PFSK-1 (cell line): ENCODE results near the gene C6orf62.

Experiments
- FOXP2 ChIP-seq: optimal IDR thresholded peaks from 2 replicates; pipeline ENCODE3; 2011; ENCODE audit warnings: borderline replicate concordance, control low read depth, inconsistent platforms; ENCODE audit not compliant: insufficient read depth; ENCODE audit errors: extremely low read length, extremely low read depth
- POLR2AphosphoS5 ChIP-seq: IDR thresholded peaks from 2 replicates; pipeline ENCODE4 v1.6.1; 2012; ENCODE audit warnings: low read depth, mild to moderate bottlenecking, control low read depth, low read length, moderate library complexity
- SIN3A ChIP-seq: IDR thresholded peaks from 2 replicates; pipeline ENCODE4 v1.6.1; 2012; ENCODE audit warnings: mild to moderate bottlenecking, low read length, moderate library complexity, borderline replicate concordance; ENCODE audit not compliant: insufficient read depth
- TAF1 ChIP-seq: IDR thresholded peaks from 2 replicates; pipeline ENCODE4 v1.6.1; 2012; ENCODE audit warnings: low read length, control low read depth, borderline replicate concordance; ENCODE audit not compliant: insufficient read depth
- TF ChIP-seq, protein P1 (sequence below), 2 experiments: IDR thresholded peaks; 2 replicates each; pipeline versions ENCODE4 v1.6.1 to v1.8.0; 2011 to 2012; ENCODE audit warnings: low read depth in 2 of 2, low read length in 2 of 2, control low read depth in 1 of 2, inconsistent platforms in 1 of 2, mild to moderate bottlenecking in 1 of 2, moderate library complexity in 1 of 2; ENCODE audit not compliant: insufficient read depth in 1 of 2

C6orf62 gene

DNA sequence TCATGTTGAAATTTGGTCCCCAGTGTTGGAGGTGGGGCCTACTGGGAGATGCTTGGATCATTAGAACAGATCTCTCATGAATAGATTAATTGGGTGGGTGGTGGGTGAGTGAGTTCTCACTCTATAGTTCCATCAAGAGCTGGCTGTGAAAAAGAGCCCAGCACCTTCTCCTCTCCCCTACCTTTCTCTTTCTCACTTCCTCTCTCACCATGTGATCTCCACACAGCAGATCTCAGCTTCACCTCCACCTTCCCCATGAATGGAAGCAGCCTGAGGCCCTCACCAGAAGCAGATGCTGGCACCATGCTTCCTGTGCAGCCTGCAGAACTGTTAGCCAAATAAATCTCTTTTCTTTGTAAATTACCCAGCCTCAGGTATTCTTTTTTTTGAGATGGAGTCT is 42.9 kb upstream of the C6orf62 start:
- TF ChIP-seq FOXP2 (no peak), POLR2AphosphoS5 (no peak)
- TF ChIP-seq, protein P1, sequence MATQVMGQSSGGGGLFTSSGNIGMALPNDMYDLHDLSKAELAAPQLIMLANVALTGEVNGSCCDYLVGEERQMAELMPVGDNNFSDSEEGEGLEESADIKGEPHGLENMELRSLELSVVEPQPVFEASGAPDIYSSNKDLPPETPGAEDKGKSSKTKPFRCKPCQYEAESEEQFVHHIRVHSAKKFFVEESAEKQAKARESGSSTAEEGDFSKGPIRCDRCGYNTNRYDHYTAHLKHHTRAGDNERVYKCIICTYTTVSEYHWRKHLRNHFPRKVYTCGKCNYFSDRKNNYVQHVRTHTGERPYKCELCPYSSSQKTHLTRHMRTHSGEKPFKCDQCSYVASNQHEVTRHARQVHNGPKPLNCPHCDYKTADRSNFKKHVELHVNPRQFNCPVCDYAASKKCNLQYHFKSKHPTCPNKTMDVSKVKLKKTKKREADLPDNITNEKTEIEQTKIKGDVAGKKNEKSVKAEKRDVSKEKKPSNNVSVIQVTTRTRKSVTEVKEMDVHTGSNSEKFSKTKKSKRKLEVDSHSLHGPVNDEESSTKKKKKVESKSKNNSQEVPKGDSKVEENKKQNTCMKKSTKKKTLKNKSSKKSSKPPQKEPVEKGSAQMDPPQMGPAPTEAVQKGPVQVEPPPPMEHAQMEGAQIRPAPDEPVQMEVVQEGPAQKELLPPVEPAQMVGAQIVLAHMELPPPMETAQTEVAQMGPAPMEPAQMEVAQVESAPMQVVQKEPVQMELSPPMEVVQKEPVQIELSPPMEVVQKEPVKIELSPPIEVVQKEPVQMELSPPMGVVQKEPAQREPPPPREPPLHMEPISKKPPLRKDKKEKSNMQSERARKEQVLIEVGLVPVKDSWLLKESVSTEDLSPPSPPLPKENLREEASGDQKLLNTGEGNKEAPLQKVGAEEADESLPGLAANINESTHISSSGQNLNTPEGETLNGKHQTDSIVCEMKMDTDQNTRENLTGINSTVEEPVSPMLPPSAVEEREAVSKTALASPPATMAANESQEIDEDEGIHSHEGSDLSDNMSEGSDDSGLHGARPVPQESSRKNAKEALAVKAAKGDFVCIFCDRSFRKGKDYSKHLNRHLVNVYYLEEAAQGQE (IDR thresholded peaks at IDR 0.05; ENCODE audit: insufficient read depth in 1 of 2, low read depth in 2 of 2, low read length in 2 of 2) = no peak

DNA sequence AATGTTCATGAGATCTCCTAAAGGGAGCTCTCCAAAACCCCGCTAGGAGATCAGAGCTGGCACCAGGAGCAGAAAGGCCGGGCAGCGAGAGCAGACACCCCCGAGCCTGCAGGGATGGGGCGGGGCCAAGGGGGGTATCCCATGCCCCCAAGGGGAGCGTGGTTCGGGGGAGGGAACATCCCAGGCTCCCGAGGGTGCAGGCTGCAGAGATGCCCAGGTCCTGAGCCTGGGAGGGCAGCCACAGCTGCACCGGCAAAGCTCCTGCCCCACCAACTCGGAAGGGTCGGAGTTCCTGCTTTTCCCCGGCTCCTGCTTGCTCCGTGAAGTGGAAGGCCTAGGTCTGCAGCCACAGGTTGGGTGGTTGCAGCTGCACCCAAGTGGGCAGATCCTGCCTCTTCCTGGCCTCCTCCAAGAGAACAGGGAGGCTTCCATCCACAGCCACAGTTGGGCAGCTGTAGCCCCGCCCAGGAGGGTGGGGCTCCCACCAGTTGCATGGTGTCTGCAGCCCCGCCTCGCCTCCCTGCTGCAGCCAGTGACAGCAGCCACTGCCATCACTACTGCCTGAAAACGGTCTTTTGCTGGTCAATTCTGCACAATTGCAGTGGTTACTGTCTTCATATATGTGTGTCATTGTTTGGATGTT is 42.4 kb upstream of the C6orf62 start:
- TF ChIP-seq SIN3A (no peak), FOXP2 (no peak), POLR2AphosphoS5 (no peak), TAF1 (no peak)
- TF ChIP-seq, protein P1 (IDR thresholded peaks at IDR 0.05; ENCODE audit: insufficient read depth in 1 of 2, low read depth in 2 of 2, low read length in 2 of 2) = no peak

DNA sequence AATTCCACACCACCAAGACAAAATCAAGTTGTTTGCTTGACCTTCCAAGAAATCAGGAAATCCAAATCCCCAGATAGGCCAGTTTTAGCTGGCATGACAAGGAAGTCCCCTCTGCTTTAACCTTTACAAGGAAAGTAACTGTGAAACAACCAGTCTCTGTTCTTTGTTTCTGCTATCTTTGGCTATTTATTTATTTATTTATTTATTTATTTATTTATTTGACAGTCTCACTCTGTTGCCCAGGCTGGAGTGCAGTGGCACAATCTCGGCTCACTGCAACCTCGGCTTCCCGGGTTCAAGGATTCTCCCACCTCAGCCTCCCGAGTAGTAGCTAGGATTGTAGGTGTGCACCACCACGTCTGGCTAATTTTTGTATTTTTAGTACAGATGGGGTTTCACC is 41.3 kb upstream of the C6orf62 start:
- TF ChIP-seq SIN3A = no peak

DNA sequence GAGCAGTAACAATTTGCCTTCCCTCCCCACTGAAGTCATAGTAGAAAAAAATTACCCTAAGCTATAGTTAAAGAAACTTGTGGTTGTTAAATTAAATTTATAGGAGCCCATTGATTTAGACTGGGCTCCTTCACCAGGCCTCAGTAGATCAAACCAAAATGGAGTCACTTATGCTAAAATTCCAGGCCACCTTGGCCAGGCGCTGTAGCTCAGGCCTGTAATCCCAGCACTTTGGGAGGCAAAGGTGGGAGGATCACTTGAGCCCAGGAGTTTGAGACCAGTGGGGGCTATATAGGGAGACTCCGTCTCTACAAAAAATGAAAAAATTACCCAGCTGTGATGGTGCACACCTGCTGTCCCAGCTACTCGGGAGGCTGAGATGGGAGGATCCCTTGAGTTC is 40.8 kb upstream of the C6orf62 start:
- TF ChIP-seq, protein P1 (IDR thresholded peaks at IDR 0.05; ENCODE audit: insufficient read depth in 1 of 2, low read depth in 2 of 2, low read length in 2 of 2) = no peak
- no peak for TF ChIP-seq POLR2AphosphoS5
- TF ChIP-seq SIN3A = no peak
- TF ChIP-seq TAF1 = no peak
- no peak for TF ChIP-seq FOXP2

DNA sequence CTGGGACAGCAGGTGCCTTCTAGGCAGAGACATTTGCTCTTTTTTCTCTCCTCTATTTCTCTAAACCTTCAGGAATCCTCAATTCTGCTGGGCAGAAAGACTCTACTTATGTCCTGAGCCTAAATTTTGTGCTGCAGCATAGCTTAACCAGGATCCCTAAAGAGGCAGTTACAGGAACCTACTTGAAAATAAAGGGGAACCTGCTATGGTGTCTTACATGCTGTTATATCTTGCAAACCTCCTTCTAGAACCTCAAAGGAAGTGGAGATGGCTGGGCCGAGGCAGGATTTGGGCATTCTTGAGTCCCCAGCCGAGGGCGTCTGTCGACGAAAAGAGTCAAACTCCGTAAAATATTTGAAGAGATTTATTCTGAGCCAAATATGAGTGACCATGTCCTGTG is 38.7 kb upstream of the C6orf62 start:
- TF ChIP-seq TAF1 = no peak
- no peak for TF ChIP-seq SIN3A
- TF ChIP-seq POLR2AphosphoS5 = no peak
- no peak for TF ChIP-seq FOXP2
- TF ChIP-seq, protein P1 (IDR thresholded peaks at IDR 0.05; ENCODE audit: insufficient read depth in 1 of 2, low read depth in 2 of 2, low read length in 2 of 2) = no peak
